Chondrocyte (in vitro differentiated cells): ENCODE measurements around the gene ARHGAP33. TPM values are rescaled to one million over a fixed set of nuclear protein-coding genes. Genes with fewer than 3 reads are reported as not detected.

Experiments
- DNase-seq: peaks from one replicate; pipeline ENCODE4 v3.0.0; 2021; ENCODE audit warnings: mixed read lengths, low spot score
- H3K27ac Mint-ChIP-seq: one replicate; pipeline ENCODE4 v1.8.0; 2021; ENCODE audit warnings: mild to moderate bottlenecking, moderate library complexity, mixed read lengths; ENCODE audit not compliant: unreplicated experiment
- H3K27me3 Mint-ChIP-seq: 2 replicates; pipeline ENCODE4 v1.8.0; 2021; ENCODE audit warnings: low read depth, mixed read lengths
- H3K36me3 Mint-ChIP-seq: 2 replicates; pipeline ENCODE4 v1.8.0; 2021; ENCODE audit warnings: low read depth, mixed read lengths
- H3K4me1 Mint-ChIP-seq: 2 replicates; pipeline ENCODE4 v1.8.0; 2021; ENCODE audit warnings: low read depth, mild to moderate bottlenecking, mixed read lengths
- H3K4me3 Mint-ChIP-seq: one replicate; pipeline ENCODE4 v1.8.0; 2021; ENCODE audit warnings: mild to moderate bottlenecking, moderate library complexity, mixed read lengths; ENCODE audit not compliant: unreplicated experiment
- H3K9me3 Mint-ChIP-seq: 2 replicates; pipeline ENCODE4 v1.8.0; 2021; ENCODE audit warnings: low read depth, mixed read lengths
- total RNA-seq: library from RNA; stranded (reverse); gene quantifications from 3 replicates; pipeline ENCODE4 v1.2.1, GENCODE V29; 2021
- TF ChIP-seq, protein P1 (sequence below): fragments of 200-600 bp; sonication (generic); IDR thresholded peaks from 2 replicates; pipeline ENCODE4 v1.5.0; 2021; ENCODE audit warnings: antibody characterized with exemption, mild to moderate bottlenecking, moderate library complexity

ARHGAP33 gene
- total RNA-seq, 1 donor from 2014 or later = 8.5 TPM

DNA sequence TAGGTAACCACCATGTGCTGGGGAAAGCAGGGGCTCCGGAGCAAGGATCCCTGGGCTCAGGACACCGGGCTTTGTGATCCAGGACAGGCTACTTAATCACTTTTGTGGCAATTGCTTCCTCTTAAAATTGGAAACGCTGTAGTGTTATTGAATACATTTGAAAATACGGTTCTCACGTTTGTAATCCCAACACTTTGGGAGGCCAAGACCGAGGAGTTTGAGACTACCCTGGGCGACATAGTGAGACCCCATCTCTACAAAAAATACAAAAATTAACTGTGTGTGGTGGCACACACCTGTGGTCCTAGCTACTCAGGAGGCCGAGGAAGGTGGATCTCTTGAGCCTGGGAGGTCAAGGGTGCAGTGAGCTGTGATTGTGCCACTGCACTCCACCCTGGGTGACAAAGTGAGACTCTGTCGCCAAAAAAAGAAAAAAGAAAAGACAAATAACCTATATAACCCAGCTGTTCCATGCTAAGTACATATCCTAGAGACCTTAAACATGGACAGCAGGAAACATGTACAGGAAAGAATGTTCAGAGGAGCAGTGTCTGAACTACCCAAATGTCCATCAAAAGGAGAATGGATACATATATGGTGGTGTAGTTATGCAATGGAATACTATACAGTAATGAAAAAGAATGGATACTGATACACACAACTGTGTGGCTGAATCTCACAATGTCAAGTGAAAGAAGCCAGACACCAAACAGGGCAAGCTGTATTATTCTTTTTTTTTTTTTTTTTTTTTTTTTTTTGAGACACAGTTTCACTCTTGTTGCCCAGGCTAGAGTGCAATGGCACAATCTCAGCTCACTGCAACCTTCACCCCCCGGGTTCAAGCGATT is 37.9 kb downstream of the ARHGAP33 start:
- Mint-ChIP-seq H3K27ac (no peak overlapping the region), H3K9me3 (no peaks in the 10 kb centered on the region), H3K4me3 (no peak overlapping the region), H3K36me3 (no peaks in the 10 kb centered on the region), H3K4me1 (no peaks in the 10 kb centered on the region), H3K27me3 (peaks cover 26% of the 10 kb centered on the region)
- TF ChIP-seq, protein P1, sequence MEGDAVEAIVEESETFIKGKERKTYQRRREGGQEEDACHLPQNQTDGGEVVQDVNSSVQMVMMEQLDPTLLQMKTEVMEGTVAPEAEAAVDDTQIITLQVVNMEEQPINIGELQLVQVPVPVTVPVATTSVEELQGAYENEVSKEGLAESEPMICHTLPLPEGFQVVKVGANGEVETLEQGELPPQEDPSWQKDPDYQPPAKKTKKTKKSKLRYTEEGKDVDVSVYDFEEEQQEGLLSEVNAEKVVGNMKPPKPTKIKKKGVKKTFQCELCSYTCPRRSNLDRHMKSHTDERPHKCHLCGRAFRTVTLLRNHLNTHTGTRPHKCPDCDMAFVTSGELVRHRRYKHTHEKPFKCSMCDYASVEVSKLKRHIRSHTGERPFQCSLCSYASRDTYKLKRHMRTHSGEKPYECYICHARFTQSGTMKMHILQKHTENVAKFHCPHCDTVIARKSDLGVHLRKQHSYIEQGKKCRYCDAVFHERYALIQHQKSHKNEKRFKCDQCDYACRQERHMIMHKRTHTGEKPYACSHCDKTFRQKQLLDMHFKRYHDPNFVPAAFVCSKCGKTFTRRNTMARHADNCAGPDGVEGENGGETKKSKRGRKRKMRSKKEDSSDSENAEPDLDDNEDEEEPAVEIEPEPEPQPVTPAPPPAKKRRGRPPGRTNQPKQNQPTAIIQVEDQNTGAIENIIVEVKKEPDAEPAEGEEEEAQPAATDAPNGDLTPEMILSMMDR = no peak
- DNase-seq = no peak

DNA sequence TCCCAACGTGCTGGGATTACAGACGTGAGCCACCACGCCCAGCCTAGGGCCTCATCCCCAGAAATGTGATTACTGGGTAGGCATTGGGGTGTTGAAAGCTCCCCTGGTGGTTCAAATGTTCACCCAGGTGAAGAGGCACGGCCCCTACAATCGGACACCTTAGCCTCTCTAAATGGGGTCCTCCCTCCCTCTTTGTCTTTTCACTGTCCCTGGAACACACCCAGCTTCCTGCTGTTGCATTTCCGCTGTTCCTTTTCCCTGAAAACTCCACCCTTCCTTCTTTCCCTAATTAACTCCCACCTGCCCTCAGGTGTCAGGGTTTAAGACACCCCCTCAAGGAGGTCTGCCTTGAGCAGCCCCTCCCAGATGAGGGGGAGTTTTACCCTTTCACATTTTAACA is 40.9 kb downstream of the ARHGAP33 start:
- Mint-ChIP-seq H3K4me1 (no peaks in the 10 kb centered on the region), H3K36me3 (peaks cover 1% of the 10 kb centered on the region), H3K27ac (no peak overlapping the region), H3K27me3 (peaks cover 24% of the 10 kb centered on the region), H3K4me3 (no peak overlapping the region), H3K9me3 (no peaks in the 10 kb centered on the region)
- no peak for DNase-seq
- TF ChIP-seq, protein P1 = no peak

DNA sequence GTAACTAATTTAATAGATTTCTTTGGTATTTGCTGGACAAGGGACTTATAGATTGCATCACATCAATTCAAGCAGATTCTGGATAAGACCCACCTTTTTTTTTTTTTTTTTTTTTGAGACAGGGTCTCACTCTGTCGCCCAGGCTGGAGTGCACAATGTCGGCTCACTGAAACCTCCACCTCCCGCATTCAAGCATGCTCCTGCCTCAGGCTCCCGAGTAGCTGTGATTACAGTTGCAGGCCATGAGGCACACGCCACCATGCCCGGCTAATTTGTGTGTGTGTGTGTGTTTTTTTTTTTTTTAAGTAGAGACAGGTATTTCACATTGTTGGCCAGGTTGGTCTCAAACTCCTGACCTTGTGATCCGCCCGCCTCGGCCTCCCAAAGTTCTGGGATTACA is 41.5 kb downstream of the ARHGAP33 start:
- H3K4me1 Mint-ChIP-seq = no peaks in the 10 kb centered on the region
- no peaks in the 10 kb centered on the region for H3K9me3 Mint-ChIP-seq
- no peak for DNase-seq
- H3K36me3 Mint-ChIP-seq = peaks cover 1% of the 10 kb centered on the region
- TF ChIP-seq, protein P1 = no peak
- H3K27me3 Mint-ChIP-seq = peaks cover 21% of the 10 kb centered on the region
- H3K27ac Mint-ChIP-seq = no peak overlapping the region
- H3K4me3 Mint-ChIP-seq = no peak overlapping the region

DNA sequence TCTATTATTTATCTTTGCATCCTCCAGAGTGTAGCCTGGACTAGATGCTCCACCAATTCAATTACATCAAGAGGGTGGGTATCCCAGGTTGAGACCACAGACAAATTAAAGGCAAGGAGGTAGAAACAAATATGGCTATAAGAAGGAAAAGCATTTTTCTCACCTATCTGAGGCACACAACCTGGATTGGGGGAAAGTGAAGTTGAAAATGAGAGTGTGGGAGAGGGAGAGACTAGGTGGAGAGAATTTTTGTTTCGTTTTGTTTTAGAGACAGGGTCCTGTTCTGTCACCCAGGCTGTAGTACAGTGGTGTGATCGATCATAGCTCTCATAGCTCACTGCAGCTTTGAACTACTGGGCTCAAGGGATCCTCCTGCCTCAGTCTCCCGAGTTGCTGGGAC is 43.1 kb downstream of the ARHGAP33 start:
- TF ChIP-seq, protein P1 = no peak
- H3K4me3 Mint-ChIP-seq = no peak overlapping the region
- H3K9me3 Mint-ChIP-seq = no peaks in the 10 kb centered on the region
- no peaks in the 10 kb centered on the region for H3K4me1 Mint-ChIP-seq
- H3K27me3 Mint-ChIP-seq = peaks cover 22% of the 10 kb centered on the region
- no peak for DNase-seq
- H3K36me3 Mint-ChIP-seq = peaks cover 1% of the 10 kb centered on the region
- H3K27ac Mint-ChIP-seq = no peak overlapping the region

DNA sequence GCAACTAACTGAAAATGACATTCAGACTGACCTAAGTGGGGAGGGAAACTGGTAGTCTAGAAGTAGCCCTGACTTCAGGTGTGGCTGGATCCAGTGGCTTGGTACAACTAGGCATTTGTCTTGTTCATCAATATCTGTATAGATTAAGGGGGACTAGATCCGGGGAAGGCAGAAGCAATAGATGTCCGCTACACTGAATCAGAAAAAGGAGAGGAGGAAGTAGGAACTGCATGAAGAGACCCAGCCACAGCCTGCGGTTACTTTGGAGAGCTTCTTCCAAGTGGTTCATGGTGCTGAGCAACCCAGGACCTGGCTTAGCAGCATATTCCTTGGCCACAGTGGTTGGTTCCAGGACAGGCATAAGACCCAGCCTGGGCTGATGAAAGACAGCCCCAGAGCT is 47.2 kb downstream of the ARHGAP33 start:
- Mint-ChIP-seq H3K4me3 (no peak overlapping the region), H3K9me3 (no peaks in the 10 kb centered on the region), H3K27ac (no peak overlapping the region), H3K4me1 (no peaks in the 10 kb centered on the region), H3K36me3 (peaks cover 1% of the 10 kb centered on the region), H3K27me3 (peaks cover 21% of the 10 kb centered on the region)
- TF ChIP-seq, protein P1 = no peak
- DNase-seq = no peak
